Gastrocnemius medialis (tissue), 4 donors: ENCODE results near the gene CACNA1S. TPM values are rescaled to one million over a fixed set of nuclear protein-coding genes. Genes with fewer than 3 reads are reported as not detected.

ENCODE experiments used
- ATAC-seq, 2 donors: fragments of 150-250 bp; one replicate each; pipeline ENCODE4 v1.9.1; 2016
- DNase-seq, 2 donors: peaks; one replicate each; pipeline ENCODE4 v3.0.0-alpha.2; 2019
- H3K27ac ChIP-seq, 4 donors: fragments of 200-600 bp; sonication (generic); 1 replicate in 1 of 4; 2 replicates in 3 of 4; pipeline ENCODE4 v1.5.1; 2016 to 2018; ENCODE audit warnings: mild to moderate bottlenecking in 2 of 4, moderate library complexity in 1 of 4
- H3K27me3 ChIP-seq, 3 donors: fragments of 200-600 bp; sonication (generic) in 2 of 3; 1 replicate in 1 of 3; 2 replicates in 2 of 3; pipeline versions ENCODE4 v1.5.1 to v1.6.0; 2016 to 2019; ENCODE audit warnings: mild to moderate bottlenecking in 1 of 3, moderate library complexity in 1 of 3
- H3K36me3 ChIP-seq, 2 donors: fragments of 200-600 bp; sonication (generic) in 1 of 2; one replicate each; pipeline ENCODE4 v1.5.1; 2017 to 2018
- H3K4me1 ChIP-seq, 2 donors: fragments of 200-600 bp; sonication (generic) in 1 of 2; one replicate each; pipeline ENCODE4 v1.5.1; 2016 to 2017; ENCODE audit warnings: mild to moderate bottlenecking in 2 of 2
- H3K4me3 ChIP-seq, 4 donors: fragments of 200-600 bp; sonication (generic) in 3 of 4; 1 replicate in 1 of 4; 2 replicates in 3 of 4; pipeline ENCODE4 v1.5.1; 2016 to 2019; ENCODE audit warnings: mild to moderate bottlenecking in 2 of 4
- H3K9me3 ChIP-seq, 3 donors: fragments of 200-600 bp; sonication (generic) in 2 of 3; 1 replicate in 1 of 3; 2 replicates in 2 of 3; pipeline ENCODE4 v1.5.1; 2016 to 2019
- CTCF ChIP-seq, 5 experiments: fragments of 450-650 bp in 3 of 5; fragments of 200-600 bp in 2 of 5; sonication (generic) in 2 of 5; IDR thresholded peaks in 4 of 5; conservative IDR thresholded peaks in 1 of 5; 1 replicate in 4 of 5; 2 replicates in 1 of 5; pipeline ENCODE4 v1.5.1; 2016 to 2019; ENCODE audit warnings: antibody characterized with exemption in 5 of 5, mild to moderate bottlenecking in 3 of 5, moderate library complexity in 3 of 5
- POLR2A ChIP-seq, 2 donors: fragments of 450-650 bp; IDR thresholded peaks; one replicate each; pipeline ENCODE4 v1.6.1; 2017; ENCODE audit warnings: antibody characterized with exemption in 2 of 2, mild to moderate bottlenecking in 2 of 2, moderate library complexity in 2 of 2
- in situ Hi-C, 4 donors: fragments of 200-750 bp; cut with MboI; loops; one replicate each; pipeline versions ENCODE4 v1.15.0 to v1.8.0; 2017; ENCODE audit warnings: low sequenced_read_pairs in 4 of 4
- intact Hi-C: fragments of 100-400 bp; cut with DNase I; formaldehyde crosslinking; loops from one replicate; pipeline ENCODE4 v1.15.1; 2023; ENCODE audit warnings: low total_unique reads
- total RNA-seq, 4 donors: library from RNA; depleted of rRNA; stranded (reverse); fragments of >200 nt; gene quantifications; one replicate each; pipeline versions ENCODE4 v1.1.0 to v1.2.3, GENCODE V29; 2016

CACNA1S gene
- total RNA-seq, 4 donors from 2014 or later = 74.3 to 93.5 (median 81.2) TPM

- intact Hi-C loops = loop anchor here (10.0 kb wide), 1 partner anchor 402 kb away; the partner anchor contains the start of gene KIF14
- peaks cover 17 to 26% of the 10 kb centered on the region in 2 donors for H3K4me1 ChIP-seq
- in situ Hi-C loops = loop anchor here in 1 of 4 donors (25.0 kb wide), 1 partner anchor 415 kb away; the partner anchor contains the start of gene KIF14
These were observed 85.4 kb downstream of the CACNA1S start for GRCh38 chr1:201026836-201027235.

GRCh38 chr1:201026234-201026633, 86.0 kb downstream of the CACNA1S start:
- Histone ChIP-seq H3K27me3 (peaks cover 0 to 12% (median 0%) of the 10 kb centered on the region in 3 donors), H3K9me3 (no peaks in the 10 kb centered on the region), H3K4me1 (peaks cover 17 to 28% of the 10 kb centered on the region in 2 donors), H3K27ac (no peak overlapping the region), H3K36me3 (no peaks in the 10 kb centered on the region), H3K4me3 (no peak overlapping the region)
- TF ChIP-seq POLR2A (IDR thresholded peaks at IDR 0.05) (no peak), CTCF (IDR thresholded peaks at IDR 0.05 in 4 of 5, conservative IDR thresholded peaks at IDR 0.05 in 1 of 5) (no peak)
- DNase-seq = no peak
- intact Hi-C loops = loop anchor here (10.0 kb wide), 1 partner anchor 401 kb away; the partner anchor contains the start of gene KIF14
- ATAC-seq = no peak
- in situ Hi-C loops = loop anchor here in 1 of 4 donors (25.0 kb wide), 1 partner anchor 414 kb away; the partner anchor contains the start of gene KIF14

More at GRCh38 chr1:201026836-201027235, 85.4 kb downstream of the CACNA1S start:
- no peaks in the 10 kb centered on the region for H3K36me3 ChIP-seq
- peaks cover 0 to 12% (median 0%) of the 10 kb centered on the region in 3 donors for H3K27me3 ChIP-seq
- no peaks in the 10 kb centered on the region for H3K9me3 ChIP-seq
- no peak for DNase-seq
- TF ChIP-seq POLR2A (IDR thresholded peaks at IDR 0.05) (no peak), CTCF (IDR thresholded peaks at IDR 0.05 in 4 of 5, conservative IDR thresholded peaks at IDR 0.05 in 1 of 5) (no peak)
- no peak overlapping the region for H3K4me3 ChIP-seq
- ATAC-seq = no peak
- no peak overlapping the region for H3K27ac ChIP-seq

- H3K27me3 ChIP-seq = peaks cover 0 to 12% (median 0%) of the 10 kb centered on the region in 3 donors
- H3K27ac ChIP-seq = no peak overlapping the region
- TF ChIP-seq POLR2A (IDR thresholded peaks at IDR 0.05) (no peak), CTCF (IDR thresholded peaks at IDR 0.05 in 4 of 5, conservative IDR thresholded peaks at IDR 0.05 in 1 of 5) (no peak)
- no peaks in the 10 kb centered on the region for H3K36me3 ChIP-seq
- in situ Hi-C loops (loop anchor here in 1 of 4 donors (25.0 kb wide), 1 partner anchor 413 kb away; the partner anchor contains the start of gene KIF14), intact Hi-C loops (loop anchor here (10.0 kb wide), 1 partner anchor 401 kb away; the partner anchor contains the start of gene KIF14)
- no peak for DNase-seq
- no peaks in the 10 kb centered on the region for H3K9me3 ChIP-seq
- no peak for ATAC-seq
- H3K4me1 ChIP-seq = peaks cover 17 to 28% of the 10 kb centered on the region in 2 donors
- H3K4me3 ChIP-seq = no peak overlapping the region
These were observed 86.6 kb downstream of the CACNA1S start for GRCh38 chr1:201025571-201026002.

GRCh38 chr1:201024625-201024998, 87.6 kb downstream of the CACNA1S start:
- Histone ChIP-seq H3K4me1 (peaks cover 17 to 28% of the 10 kb centered on the region in 2 donors), H3K27me3 (peaks cover 0 to 12% (median 0%) of the 10 kb centered on the region in 3 donors), H3K4me3 (no peak overlapping the region), H3K9me3 (no peaks in the 10 kb centered on the region), H3K27ac (no peak overlapping the region), H3K36me3 (no peaks in the 10 kb centered on the region)
- intact Hi-C loops (loop anchor here (10.0 kb wide), 1 partner anchor 400 kb away; the partner anchor contains the start of gene KIF14), in situ Hi-C loops (no loop called here)
- DNase-seq (no peak), ATAC-seq (no peak)
- TF ChIP-seq CTCF (IDR thresholded peaks at IDR 0.05 in 4 of 5, conservative IDR thresholded peaks at IDR 0.05 in 1 of 5) = no peak
- no peak for TF ChIP-seq POLR2A (IDR thresholded peaks at IDR 0.05)
